ENCODE measurements around the gene TBC1D2. TPM values are rescaled to one million over a fixed set of nuclear protein-coding genes. Genes with fewer than 3 reads are reported as not detected.

Gene TBC1D2
- total and polyA plus RNA-seq, 4 donors = 2.8 to 5.1 (median 3.7) TPM

DNA sequence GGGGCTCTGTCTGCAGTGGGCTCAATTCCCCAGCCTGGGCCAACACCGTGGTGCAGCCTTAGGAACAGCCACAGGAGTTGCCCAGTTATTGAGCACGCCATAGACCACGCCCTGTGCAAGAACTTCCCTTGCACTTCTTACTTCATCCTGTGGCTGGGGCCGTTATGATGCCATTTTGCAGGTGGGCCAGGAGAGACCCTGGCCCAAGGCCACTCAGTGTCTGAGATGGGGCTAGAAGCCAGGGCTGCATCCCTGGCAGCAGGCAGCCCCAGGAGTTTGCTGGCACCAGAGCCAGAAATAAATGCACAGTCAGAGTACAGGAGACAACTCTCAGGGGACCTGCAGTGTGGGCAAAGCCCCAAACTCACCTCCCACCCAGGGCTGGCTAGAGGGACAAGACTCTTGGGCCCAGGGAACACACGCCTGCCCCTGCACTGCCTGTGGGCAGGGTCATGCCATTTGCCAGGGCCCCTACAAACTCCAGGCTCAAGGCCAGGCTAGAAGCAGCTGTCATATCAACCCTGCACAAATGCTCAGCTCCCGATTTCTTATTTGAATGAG is 69.8 kb downstream of the TBC1D2 start:
- Histone ChIP-seq H3K9ac (ENCODE audit: low read depth in 1 of 2, low read length in 2 of 2) (no peak overlapping the region), H3K36me3 (ENCODE audit: control insufficient read depth in 4 of 4, insufficient read depth in 3 of 4, low read depth in 1 of 4, low read length in 3 of 4) (no peaks in the 10 kb centered on the region), H3K4me3 (ENCODE audit: low read depth in 1 of 3, low read length in 3 of 3) (no peak overlapping the region), H3K27ac (ENCODE audit: low read depth in 1 of 2, low read length in 2 of 2) (no peak overlapping the region), H3K27me3 (ENCODE audit: control insufficient read depth in 4 of 4, insufficient read depth in 4 of 4, low read length in 3 of 4) (no peaks in the 10 kb centered on the region), H3K9me3 (ENCODE audit: control insufficient read depth in 4 of 4, low read length in 3 of 4) (no peaks in the 10 kb centered on the region), H3K4me1 (ENCODE audit: control insufficient read depth in 4 of 4, insufficient read depth in 4 of 4, low read length in 3 of 4) (peaks cover 5 to 20% (median 11%) of the 10 kb centered on the region in 4 donors)
- 76% methylated on average over 6 of the region's 6 CpGs for WGBS
- TF ChIP-seq RXRA (IDR thresholded peaks at IDR 0.05) (no peak), FOXA1 (IDR thresholded peaks at IDR 0.05) (no peak), EGR1 (IDR thresholded peaks at IDR 0.05; ENCODE audit: low read depth in 2 of 2) (no peak), TAF1 (conservative IDR thresholded peaks at IDR 0.05) (no peak), HNF4A (conservative IDR thresholded peaks at IDR 0.05) (no peak), JUND (IDR thresholded peaks at IDR 0.05) (no peak)
- TF ChIP-seq, protein P1, sequence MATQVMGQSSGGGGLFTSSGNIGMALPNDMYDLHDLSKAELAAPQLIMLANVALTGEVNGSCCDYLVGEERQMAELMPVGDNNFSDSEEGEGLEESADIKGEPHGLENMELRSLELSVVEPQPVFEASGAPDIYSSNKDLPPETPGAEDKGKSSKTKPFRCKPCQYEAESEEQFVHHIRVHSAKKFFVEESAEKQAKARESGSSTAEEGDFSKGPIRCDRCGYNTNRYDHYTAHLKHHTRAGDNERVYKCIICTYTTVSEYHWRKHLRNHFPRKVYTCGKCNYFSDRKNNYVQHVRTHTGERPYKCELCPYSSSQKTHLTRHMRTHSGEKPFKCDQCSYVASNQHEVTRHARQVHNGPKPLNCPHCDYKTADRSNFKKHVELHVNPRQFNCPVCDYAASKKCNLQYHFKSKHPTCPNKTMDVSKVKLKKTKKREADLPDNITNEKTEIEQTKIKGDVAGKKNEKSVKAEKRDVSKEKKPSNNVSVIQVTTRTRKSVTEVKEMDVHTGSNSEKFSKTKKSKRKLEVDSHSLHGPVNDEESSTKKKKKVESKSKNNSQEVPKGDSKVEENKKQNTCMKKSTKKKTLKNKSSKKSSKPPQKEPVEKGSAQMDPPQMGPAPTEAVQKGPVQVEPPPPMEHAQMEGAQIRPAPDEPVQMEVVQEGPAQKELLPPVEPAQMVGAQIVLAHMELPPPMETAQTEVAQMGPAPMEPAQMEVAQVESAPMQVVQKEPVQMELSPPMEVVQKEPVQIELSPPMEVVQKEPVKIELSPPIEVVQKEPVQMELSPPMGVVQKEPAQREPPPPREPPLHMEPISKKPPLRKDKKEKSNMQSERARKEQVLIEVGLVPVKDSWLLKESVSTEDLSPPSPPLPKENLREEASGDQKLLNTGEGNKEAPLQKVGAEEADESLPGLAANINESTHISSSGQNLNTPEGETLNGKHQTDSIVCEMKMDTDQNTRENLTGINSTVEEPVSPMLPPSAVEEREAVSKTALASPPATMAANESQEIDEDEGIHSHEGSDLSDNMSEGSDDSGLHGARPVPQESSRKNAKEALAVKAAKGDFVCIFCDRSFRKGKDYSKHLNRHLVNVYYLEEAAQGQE (IDR thresholded peaks at IDR 0.05) = no peak
- TF ChIP-seq, protein P2, sequence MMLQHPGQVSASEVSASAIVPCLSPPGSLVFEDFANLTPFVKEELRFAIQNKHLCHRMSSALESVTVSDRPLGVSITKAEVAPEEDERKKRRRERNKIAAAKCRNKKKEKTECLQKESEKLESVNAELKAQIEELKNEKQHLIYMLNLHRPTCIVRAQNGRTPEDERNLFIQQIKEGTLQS (IDR thresholded peaks at IDR 0.05) = no peak
- no peak for DNase-seq (ENCODE audit: low spot score)

DNA sequence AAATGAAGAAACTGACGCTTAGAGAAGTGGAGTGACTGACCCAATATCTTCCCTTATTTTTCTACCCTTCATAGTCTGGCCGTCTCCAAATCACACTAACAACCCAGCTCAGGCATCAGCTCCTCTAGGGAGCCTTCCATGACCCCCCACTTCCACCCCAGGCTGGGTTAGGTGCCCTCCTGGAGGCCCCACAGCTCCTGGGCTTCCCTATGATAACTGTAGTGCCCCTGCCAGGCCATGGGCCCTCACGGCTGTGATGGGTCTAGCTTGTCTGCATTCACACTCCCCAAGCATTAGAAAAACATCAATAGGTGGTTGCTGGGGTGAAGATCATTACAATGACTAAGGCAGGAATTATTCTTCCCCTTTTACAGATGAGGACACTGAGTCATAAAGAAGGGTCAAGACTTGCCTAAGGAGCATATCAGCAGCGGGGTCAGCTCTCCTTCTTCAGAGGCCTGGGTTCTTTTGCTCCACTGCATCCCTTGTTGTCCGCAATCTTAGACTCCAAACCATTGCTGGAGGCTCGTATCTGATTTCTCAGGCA is 70.4 kb downstream of the TBC1D2 start:
- Histone ChIP-seq H3K27ac (ENCODE audit: low read depth in 1 of 2, low read length in 2 of 2) (no peak overlapping the region), H3K4me3 (ENCODE audit: low read depth in 1 of 3, low read length in 3 of 3) (no peak overlapping the region), H3K36me3 (ENCODE audit: control insufficient read depth in 4 of 4, insufficient read depth in 3 of 4, low read depth in 1 of 4, low read length in 3 of 4) (no peaks in the 10 kb centered on the region), H3K4me1 (ENCODE audit: control insufficient read depth in 4 of 4, insufficient read depth in 4 of 4, low read length in 3 of 4) (peaks cover 5 to 14% (median 11%) of the 10 kb centered on the region in 4 donors), H3K9ac (ENCODE audit: low read depth in 1 of 2, low read length in 2 of 2) (no peak overlapping the region), H3K9me3 (ENCODE audit: control insufficient read depth in 4 of 4, low read length in 3 of 4) (no peaks in the 10 kb centered on the region), H3K27me3 (ENCODE audit: control insufficient read depth in 4 of 4, insufficient read depth in 4 of 4, low read length in 3 of 4) (no peaks in the 10 kb centered on the region)
- TF ChIP-seq TAF1 (conservative IDR thresholded peaks at IDR 0.05) = no peak
- no peak for TF ChIP-seq SP1 (IDR thresholded peaks at IDR 0.05)
- TF ChIP-seq, protein P3, sequence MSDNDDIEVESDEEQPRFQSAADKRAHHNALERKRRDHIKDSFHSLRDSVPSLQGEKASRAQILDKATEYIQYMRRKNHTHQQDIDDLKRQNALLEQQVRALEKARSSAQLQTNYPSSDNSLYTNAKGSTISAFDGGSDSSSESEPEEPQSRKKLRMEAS (IDR thresholded peaks at IDR 0.05) = no peak
- TF ChIP-seq FOXA2 (IDR thresholded peaks at IDR 0.05) = no peak
- TF ChIP-seq HNF4A (conservative IDR thresholded peaks at IDR 0.05) = no peak
- no peak for TF ChIP-seq RXRA (IDR thresholded peaks at IDR 0.05)
- TF ChIP-seq JUND (IDR thresholded peaks at IDR 0.05) = no peak
- 94% methylated on average over 6 of the region's 6 CpGs for WGBS
- DNase-seq (ENCODE audit: low spot score) = no peak

DNA sequence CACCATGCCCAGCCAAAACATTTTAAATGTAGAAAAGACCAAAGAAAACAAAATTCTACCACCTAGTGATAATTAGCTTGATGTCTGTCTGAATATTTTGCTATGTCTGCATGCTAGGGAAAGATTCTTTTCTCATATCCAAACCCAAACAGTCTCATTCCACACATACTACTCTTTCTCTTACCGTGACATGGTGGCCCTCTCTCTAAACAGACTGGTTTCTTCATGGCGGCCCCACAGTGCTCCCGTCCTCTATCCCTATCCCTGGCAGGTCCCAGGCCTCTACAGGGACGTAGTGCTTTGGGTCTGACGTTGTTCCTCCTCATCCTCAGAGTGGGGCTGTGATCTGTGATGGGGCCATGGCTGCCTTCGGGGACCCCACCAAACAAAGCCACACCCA is 71.1 kb downstream of the TBC1D2 start:
- H3K4me1 ChIP-seq (ENCODE audit: control insufficient read depth in 4 of 4, insufficient read depth in 4 of 4, low read length in 3 of 4) = peaks cover 5 to 13% (median 11%) of the 10 kb centered on the region in 4 donors
- H3K9ac ChIP-seq (ENCODE audit: low read depth in 1 of 2, low read length in 2 of 2) = no peak overlapping the region
- WGBS = 91% methylated on average over 6 of the region's 6 CpGs
- no peak overlapping the region for H3K27ac ChIP-seq (ENCODE audit: low read depth in 1 of 2, low read length in 2 of 2)
- no peaks in the 10 kb centered on the region for H3K36me3 ChIP-seq (ENCODE audit: control insufficient read depth in 4 of 4, insufficient read depth in 3 of 4, low read depth in 1 of 4, low read length in 3 of 4)
- no peak for DNase-seq (ENCODE audit: low spot score)
- H3K9me3 ChIP-seq (ENCODE audit: control insufficient read depth in 4 of 4, low read length in 3 of 4) = no peaks in the 10 kb centered on the region
- H3K4me3 ChIP-seq (ENCODE audit: low read depth in 1 of 3, low read length in 3 of 3) = no peak overlapping the region
- H3K27me3 ChIP-seq (ENCODE audit: control insufficient read depth in 4 of 4, insufficient read depth in 4 of 4, low read length in 3 of 4) = no peaks in the 10 kb centered on the region
- TF ChIP-seq RXRA (IDR thresholded peaks at IDR 0.05) (no peak), HNF4A (conservative IDR thresholded peaks at IDR 0.05) (no peak), RAD21 (IDR thresholded peaks at IDR 0.05) (no peak), EGR1 (IDR thresholded peaks at IDR 0.05; ENCODE audit: low read depth in 2 of 2) (no peak), HNF4G (IDR thresholded peaks at IDR 0.05) (no peak), JUND (IDR thresholded peaks at IDR 0.05) (no peak), SP1 (IDR thresholded peaks at IDR 0.05) (no peak)
- TF ChIP-seq, protein P2 (IDR thresholded peaks at IDR 0.05) = no peak
- TF ChIP-seq, protein P4, sequence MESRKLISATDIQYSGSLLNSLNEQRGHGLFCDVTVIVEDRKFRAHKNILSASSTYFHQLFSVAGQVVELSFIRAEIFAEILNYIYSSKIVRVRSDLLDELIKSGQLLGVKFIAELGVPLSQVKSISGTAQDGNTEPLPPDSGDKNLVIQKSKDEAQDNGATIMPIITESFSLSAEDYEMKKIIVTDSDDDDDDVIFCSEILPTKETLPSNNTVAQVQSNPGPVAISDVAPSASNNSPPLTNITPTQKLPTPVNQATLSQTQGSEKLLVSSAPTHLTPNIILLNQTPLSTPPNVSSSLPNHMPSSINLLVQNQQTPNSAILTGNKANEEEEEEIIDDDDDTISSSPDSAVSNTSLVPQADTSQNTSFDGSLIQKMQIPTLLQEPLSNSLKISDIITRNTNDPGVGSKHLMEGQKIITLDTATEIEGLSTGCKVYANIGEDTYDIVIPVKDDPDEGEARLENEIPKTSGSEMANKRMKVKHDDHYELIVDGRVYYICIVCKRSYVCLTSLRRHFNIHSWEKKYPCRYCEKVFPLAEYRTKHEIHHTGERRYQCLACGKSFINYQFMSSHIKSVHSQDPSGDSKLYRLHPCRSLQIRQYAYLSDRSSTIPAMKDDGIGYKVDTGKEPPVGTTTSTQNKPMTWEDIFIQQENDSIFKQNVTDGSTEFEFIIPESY (IDR thresholded peaks at IDR 0.05) = no peak
- TF ChIP-seq, protein P1 (IDR thresholded peaks at IDR 0.05) = no peak

Measured in liver (tissue), 9 donors.